Natural killer cell treated with Interleukin-12 subunit alpha and Interleukin-12 subunit beta and Interleukin-15 and Interleukin-18, amount 100 ng/mL, for 72 hours (primary cell): ENCODE measurements around the gene FAM83C. TPM values are rescaled to one million over a fixed set of nuclear protein-coding genes. Genes with fewer than 3 reads are reported as not detected.

ENCODE experiments used
- ATAC-seq, 2 donors: fragments of 150-1000 bp; cut with Tn5 transposase in 1 of 2; sonication (Bioruptor Pico), chemical (Tn5 transposase) in 1 of 2; 2 replicates each; pipeline ENCODE4 v1.10.0; 2021
- DNase-seq: peaks from one replicate; pipeline ENCODE4 v3.0.0; 2022; ENCODE audit warnings: low spot score
- H3K27ac Mint-ChIP-seq, 2 donors: 1 replicate in 1 of 2; 2 replicates in 1 of 2; pipeline ENCODE4 v1.8.0; 2022; ENCODE audit warnings: mixed read lengths in 2 of 2, mild to moderate bottlenecking in 1 of 2, moderate library complexity in 1 of 2
- H3K27me3 Mint-ChIP-seq, 2 donors: 1 replicate in 1 of 2; 2 replicates in 1 of 2; pipeline ENCODE4 v1.8.0; 2022; ENCODE audit warnings: mixed read lengths in 2 of 2
- H3K36me3 Mint-ChIP-seq: one replicate; pipeline ENCODE4 v1.8.0; 2022; ENCODE audit warnings: mixed read lengths
- H3K4me1 Mint-ChIP-seq, 2 donors: 1 replicate in 1 of 2; 2 replicates in 1 of 2; pipeline ENCODE4 v1.8.0; 2022; ENCODE audit warnings: low read depth in 2 of 2, mixed read lengths in 2 of 2, mild to moderate bottlenecking in 1 of 2
- H3K4me3 Mint-ChIP-seq: one replicate; pipeline ENCODE4 v1.8.0; 2022; ENCODE audit warnings: mixed read lengths
- H3K9me3 Mint-ChIP-seq: 2 replicates; pipeline ENCODE4 v1.8.0; 2022; ENCODE audit warnings: mixed read lengths
- total RNA-seq, 2 donors: library from RNA; stranded (reverse); gene quantifications; one replicate each; pipeline ENCODE4 v1.2.3, GENCODE V29; 2022

The FAM83C gene
- total RNA-seq, 2 donors from 2014 or later: 0.10 TPM; not detected in 1

DNA sequence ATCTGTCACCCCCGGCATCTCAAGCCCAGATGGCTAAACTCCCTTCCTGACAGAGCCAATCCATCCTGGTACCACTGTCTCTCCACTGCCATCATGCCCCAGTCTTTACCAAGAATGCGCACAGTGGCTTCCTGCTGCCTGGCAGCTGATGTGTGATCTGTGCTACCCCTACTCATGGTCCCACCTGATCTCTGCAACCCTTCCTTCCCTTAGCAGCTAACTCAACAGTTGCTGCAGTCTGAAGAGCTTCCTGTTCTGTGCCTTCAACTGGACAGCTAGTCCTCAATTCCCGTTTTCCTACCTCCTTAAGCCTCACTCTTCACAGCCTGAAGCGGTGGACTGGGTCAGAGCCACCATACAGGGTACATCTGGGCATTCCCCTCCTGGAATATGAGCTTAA is 7.6 kb upstream of the FAM83C start:
- DNase-seq (peak; percentile 8), ATAC-seq (no peak)
- Mint-ChIP-seq H3K9me3 (no peaks in the 10 kb centered on the region), H3K4me1 (peaks cover 14 to 21% of the 10 kb centered on the region in 2 donors), H3K27me3 (no peaks in the 10 kb centered on the region), H3K36me3 (no peaks in the 10 kb centered on the region), H3K4me3 (no peak overlapping the region), H3K27ac (no peak overlapping the region)

DNA sequence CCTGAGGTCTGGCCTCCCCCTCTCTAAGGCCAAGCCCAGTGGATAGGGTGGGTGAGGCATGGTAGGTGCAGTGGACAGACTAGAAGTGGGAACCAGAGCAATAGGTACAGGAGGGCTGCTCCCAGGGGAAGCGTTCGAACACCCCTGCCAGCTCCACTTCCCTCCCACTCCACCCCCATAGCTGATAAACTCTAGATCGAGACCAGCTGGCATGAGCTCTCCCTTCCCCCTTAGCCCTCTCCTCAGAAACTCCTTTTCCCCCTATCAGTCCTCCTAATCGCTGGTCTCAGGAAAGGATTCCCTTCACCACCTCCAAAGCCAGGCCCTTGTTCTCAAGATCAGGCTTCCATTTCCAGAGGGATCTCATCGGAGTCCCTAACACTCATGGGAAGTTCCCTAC is 6.0 kb upstream of the FAM83C start:
- ATAC-seq (no peak), DNase-seq (no peak)
- no peaks in the 10 kb centered on the region for H3K36me3 Mint-ChIP-seq
- no peak overlapping the region for H3K27ac Mint-ChIP-seq
- peaks cover 0 to 2% of the 10 kb centered on the region in 2 donors for H3K27me3 Mint-ChIP-seq
- no peaks in the 10 kb centered on the region for H3K9me3 Mint-ChIP-seq
- H3K4me1 Mint-ChIP-seq: peaks cover 6 to 15% of the 10 kb centered on the region in 2 donors
- no peak overlapping the region for H3K4me3 Mint-ChIP-seq

DNA sequence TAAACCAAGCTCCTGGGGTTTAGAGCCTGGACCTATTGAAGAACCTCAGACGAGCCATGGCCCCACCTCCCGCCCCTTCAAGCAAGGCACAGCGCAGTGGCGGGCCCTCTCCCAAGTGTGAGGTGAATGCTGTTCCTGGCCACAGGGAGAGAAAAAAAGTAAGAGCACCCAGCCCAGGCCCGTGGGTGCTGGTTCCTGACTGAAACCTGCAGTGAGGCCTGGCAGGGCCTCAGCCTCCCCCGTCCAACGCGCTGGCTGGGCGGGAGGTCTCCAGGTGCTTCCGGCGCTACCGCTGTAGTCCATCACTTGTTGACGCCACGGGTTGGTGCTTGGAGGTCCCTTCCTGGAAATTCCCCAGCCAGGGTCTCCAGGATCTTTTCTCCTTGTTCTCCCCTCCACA is 5.5 kb upstream of the FAM83C start:
- H3K9me3 Mint-ChIP-seq: no peaks in the 10 kb centered on the region
- ATAC-seq: no peak
- peaks cover 6 to 15% of the 10 kb centered on the region in 2 donors for H3K4me1 Mint-ChIP-seq
- H3K27me3 Mint-ChIP-seq: peaks cover 0 to 2% of the 10 kb centered on the region in 2 donors
- H3K27ac Mint-ChIP-seq: no peak overlapping the region
- DNase-seq: no peak
- no peak overlapping the region for H3K4me3 Mint-ChIP-seq
- H3K36me3 Mint-ChIP-seq: no peaks in the 10 kb centered on the region

DNA sequence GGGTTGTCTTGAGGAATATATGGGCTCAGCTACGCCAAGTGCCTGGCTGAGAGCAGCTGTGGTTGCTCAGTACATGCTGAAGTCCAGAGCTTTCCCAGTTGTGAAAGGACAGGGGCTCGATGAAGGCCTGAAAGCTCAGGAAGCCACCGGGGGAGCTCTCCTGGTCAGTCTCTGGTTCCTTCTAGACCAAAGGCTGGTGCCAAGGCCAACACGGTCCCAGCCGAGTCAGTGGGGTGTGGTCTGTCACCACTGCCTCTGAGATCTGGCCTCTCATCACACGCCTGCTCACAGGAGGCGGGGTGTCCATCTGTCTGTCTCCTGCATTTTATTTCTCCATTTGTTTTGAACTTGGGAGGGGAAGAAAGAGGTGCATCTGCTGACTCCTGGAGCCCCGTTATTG is 4.9 kb upstream of the FAM83C start:
- ATAC-seq: no peak
- H3K4me1 Mint-ChIP-seq: peaks cover 6 to 15% of the 10 kb centered on the region in 2 donors
- peaks cover 0 to 2% of the 10 kb centered on the region in 2 donors for H3K27me3 Mint-ChIP-seq
- no peak for DNase-seq
- no peak overlapping the region for H3K27ac Mint-ChIP-seq
- H3K36me3 Mint-ChIP-seq: no peaks in the 10 kb centered on the region
- H3K9me3 Mint-ChIP-seq: no peaks in the 10 kb centered on the region
- no peak overlapping the region for H3K4me3 Mint-ChIP-seq

DNA sequence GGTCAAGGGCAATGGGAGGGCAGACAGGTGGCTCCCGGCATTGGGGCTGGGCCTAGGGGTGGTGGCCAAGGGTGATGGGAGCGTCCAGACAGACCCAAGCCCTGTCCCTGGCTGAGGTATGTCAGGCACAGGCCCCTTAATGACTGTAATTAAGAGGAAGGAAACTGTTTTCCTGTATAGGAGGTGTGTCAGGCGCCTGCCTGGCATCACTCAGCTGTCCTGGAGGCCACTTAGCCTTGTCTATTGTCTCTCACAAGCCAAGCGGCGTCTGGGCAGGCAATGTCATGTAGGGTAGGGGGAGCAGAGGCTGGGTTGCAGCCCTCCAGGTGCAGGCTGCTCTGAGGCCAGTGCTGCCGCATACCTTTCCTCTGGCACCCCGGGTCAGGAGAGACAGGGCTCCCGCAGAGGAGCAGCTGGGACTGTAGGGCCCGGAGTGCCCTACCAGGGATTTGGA is 3.9 kb upstream of the FAM83C start:
- no peak overlapping the region for H3K4me3 Mint-ChIP-seq
- ATAC-seq: no peak
- H3K27ac Mint-ChIP-seq: no peak overlapping the region
- no peaks in the 10 kb centered on the region for H3K9me3 Mint-ChIP-seq
- H3K4me1 Mint-ChIP-seq: peaks cover 6 to 15% of the 10 kb centered on the region in 2 donors
- DNase-seq: no peak
- H3K27me3 Mint-ChIP-seq: peaks cover 0 to 2% of the 10 kb centered on the region in 2 donors
- no peaks in the 10 kb centered on the region for H3K36me3 Mint-ChIP-seq

DNA sequence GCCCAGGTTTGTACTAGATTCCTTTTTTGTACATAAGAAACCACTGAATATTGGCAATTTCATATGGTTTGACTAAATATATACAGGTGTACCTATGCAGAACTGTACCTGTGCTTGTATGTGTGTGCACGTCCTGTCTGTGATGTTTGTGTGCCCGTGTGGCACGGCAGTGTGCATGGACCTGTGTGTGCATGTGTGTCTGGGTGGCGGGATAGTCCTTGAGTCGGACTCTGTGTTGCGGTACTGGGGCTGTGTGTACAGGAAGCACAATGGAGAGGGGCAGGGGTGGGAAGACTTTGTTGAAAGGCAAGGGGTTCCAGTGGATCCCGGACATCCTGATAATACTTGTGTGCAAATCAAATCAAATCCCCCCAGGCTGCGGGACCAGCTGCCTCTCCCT is 3.4 kb upstream of the FAM83C start:
- ATAC-seq (no peak), DNase-seq (no peak)
- no peak overlapping the region for H3K4me3 Mint-ChIP-seq
- H3K9me3 Mint-ChIP-seq: no peaks in the 10 kb centered on the region
- H3K4me1 Mint-ChIP-seq: peaks cover 6 to 15% of the 10 kb centered on the region in 2 donors
- H3K36me3 Mint-ChIP-seq: no peaks in the 10 kb centered on the region
- H3K27me3 Mint-ChIP-seq: peaks cover 0 to 2% of the 10 kb centered on the region in 2 donors
- H3K27ac Mint-ChIP-seq: no peak overlapping the region

DNA sequence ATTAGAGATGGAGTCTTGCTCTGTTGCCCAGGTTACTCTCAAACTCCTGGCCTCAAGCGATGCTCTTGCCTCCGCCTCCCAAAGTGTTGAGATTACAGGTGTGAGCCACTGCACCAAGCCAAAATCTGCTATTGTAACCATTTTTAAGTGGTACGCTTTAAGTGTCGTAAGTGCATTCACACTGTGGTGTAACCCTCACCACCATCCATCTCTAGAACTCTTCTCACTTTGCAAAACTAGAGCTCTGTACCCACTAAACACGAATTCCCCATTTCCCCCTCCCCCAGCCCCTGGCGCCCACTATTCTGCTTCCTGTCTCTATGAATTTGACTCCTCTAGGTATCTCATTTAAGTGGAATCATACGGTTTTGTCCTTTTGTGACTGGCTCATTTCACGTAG is 2.8 kb upstream of the FAM83C start:
- H3K4me1 Mint-ChIP-seq: peaks cover 6 to 15% of the 10 kb centered on the region in 2 donors
- H3K27me3 Mint-ChIP-seq: peaks cover 0 to 2% of the 10 kb centered on the region in 2 donors
- H3K4me3 Mint-ChIP-seq: no peak overlapping the region
- no peak overlapping the region for H3K27ac Mint-ChIP-seq
- no peaks in the 10 kb centered on the region for H3K9me3 Mint-ChIP-seq
- peak; percentile 42 to 52 for ATAC-seq
- H3K36me3 Mint-ChIP-seq: no peaks in the 10 kb centered on the region
- DNase-seq: no peak

DNA sequence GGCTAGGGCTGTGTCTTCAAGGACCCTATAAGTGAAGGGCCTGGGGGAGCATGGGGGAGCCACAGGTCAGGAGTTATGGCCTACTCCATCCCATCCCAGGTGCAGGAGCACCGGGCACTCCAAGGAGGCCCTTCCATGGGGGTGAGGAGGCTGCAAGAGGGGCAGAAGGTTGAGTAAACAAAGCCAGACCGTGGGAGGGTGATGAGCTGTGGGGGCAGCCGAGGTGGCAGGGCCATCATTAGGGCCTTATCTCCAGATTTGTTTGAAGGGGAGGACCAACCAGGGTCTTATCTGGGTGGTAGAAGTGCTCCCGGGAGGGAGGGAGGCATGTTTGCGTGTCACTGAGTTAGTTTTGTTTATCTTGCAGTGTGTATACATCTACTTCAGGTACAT is 2.1 kb upstream of the FAM83C start:
- Mint-ChIP-seq H3K27ac (no peak overlapping the region), H3K36me3 (no peaks in the 10 kb centered on the region), H3K4me3 (no peak overlapping the region), H3K4me1 (peaks cover 6 to 15% of the 10 kb centered on the region in 2 donors), H3K9me3 (no peaks in the 10 kb centered on the region), H3K27me3 (peaks cover 0 to 2% of the 10 kb centered on the region in 2 donors)
- DNase-seq (no peak), ATAC-seq (no peak)

DNA sequence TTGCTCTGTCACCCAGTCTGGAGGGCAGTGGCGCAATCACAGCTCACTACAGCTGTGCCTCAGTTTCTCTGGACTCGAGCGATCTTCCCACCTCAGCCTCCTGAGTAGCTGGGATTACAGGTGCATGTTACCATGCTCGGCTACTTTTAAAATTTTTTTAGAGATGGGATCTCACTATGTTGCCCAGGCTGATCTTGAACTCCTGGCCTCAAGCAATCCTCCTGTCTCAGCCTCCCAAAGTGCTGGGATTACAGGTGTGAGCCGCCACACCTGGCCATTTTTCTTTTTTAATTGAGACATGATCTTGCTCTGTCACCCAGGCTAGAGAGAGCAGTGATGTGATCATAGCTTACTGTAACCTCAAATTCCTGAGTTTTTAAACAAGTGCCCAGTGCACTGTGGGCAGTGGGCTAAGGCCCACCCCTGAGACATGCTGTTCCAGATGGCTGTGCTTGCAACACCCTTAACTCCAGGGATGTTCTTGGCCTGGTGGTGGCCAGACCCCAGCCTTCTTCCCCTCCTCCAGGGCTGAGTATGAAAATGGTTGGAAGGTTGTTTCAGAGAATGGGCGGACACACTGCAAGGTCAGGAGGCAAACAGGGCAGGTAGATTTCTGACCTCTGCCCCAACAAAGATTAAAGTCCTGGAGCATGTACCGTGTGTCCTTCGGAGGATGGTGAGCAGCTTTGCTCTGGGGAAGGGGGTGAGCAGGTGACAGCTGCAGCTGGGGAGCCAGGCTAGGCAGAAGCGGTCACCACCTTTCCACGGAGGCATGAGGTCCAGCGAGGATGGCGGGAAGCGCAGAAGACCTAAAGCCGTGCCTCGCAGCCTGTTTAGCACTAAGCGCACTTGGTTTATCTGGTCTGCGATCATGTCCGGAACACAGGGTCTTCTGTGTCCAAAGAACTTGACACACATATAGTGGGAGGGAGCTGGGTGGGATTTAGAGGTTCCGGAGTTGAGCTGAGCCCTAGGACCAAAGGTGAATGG is 1.4 kb upstream of the FAM83C start:
- Mint-ChIP-seq H3K36me3 (no peaks in the 10 kb centered on the region), H3K4me3 (no peak overlapping the region), H3K27me3 (peaks cover 0 to 2% of the 10 kb centered on the region in 2 donors), H3K27ac (peak overlapping the region in 1 of 2 donors; percentile 35), H3K9me3 (no peaks in the 10 kb centered on the region), H3K4me1 (peaks cover 6 to 12% of the 10 kb centered on the region in 2 donors)
- no peak for DNase-seq
- no peak for ATAC-seq

DNA sequence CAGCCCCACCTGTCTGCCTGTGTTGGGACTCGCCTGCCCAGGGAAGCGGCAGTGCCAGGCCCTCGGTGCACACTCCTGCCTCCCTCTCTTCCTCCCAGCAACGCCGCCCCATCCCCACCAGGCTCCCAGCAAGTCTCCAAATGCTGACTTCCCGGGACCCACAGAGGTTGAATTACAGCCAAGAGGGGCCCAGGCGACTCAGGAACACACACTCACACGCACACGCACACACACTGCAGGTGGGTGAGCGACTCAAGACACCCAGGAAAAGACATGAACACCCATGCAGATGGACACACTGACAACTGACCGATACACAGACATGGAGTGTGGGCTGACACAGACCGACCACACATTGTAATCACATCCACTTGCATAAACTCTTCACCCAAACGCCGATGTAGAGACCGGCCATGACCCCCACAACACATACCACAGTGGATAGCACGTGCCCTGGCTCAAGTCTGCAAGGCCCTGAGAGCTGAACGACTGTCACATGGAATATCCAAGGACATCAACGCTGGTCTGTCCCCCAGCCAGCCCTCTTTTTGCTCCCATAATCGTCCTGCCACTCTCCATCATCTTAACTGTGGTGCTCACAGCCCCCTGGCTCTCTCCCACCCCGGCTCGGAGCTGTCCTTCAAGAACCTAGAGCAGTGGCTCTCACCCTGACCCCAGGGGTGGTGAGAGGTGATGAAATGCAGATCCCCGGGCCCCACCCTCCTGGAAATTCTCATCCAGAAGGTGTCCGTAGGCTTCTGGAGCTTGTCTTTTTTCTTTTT is 470 bp upstream of the FAM83C start:
- H3K27ac Mint-ChIP-seq: no peak overlapping the region
- H3K4me3 Mint-ChIP-seq: no peak overlapping the region
- no peaks in the 10 kb centered on the region for H3K36me3 Mint-ChIP-seq
- no peaks in the 10 kb centered on the region for H3K9me3 Mint-ChIP-seq
- no peak for ATAC-seq
- DNase-seq: no peak
- H3K4me1 Mint-ChIP-seq: peaks cover 6 to 12% of the 10 kb centered on the region in 2 donors
- H3K27me3 Mint-ChIP-seq: peaks cover 0 to 2% of the 10 kb centered on the region in 2 donors

DNA sequence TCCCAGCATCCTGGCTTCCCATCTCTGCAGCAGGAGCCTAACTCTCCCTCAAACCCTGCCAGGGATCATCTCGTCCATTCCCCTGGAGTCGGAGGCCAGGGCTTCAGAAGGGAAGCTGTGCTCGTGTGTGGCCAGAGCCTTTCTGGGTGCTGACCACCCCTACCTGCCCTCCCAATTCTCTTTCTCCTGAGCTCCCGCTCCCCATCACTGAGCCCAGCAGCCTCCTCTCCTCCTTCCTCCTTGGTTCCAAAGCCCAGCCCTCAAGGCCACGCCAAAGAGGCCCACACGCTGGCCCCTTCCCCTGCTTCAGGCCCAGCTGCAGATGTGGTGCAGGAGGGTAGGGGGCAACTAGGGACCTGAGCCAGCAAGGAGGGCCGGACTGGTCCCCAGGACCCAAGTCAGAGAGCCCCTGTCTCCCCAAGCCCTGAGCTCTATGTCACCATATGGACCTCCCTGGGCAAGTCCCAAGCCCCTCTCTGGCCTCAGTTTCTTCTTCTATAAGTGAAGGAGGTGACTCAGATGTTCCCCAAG is 1.3 kb downstream of the FAM83C start:
- no peak overlapping the region for H3K4me3 Mint-ChIP-seq
- no peaks in the 10 kb centered on the region for H3K9me3 Mint-ChIP-seq
- no peak overlapping the region for H3K27ac Mint-ChIP-seq
- peaks cover 0 to 2% of the 10 kb centered on the region in 2 donors for H3K27me3 Mint-ChIP-seq
- no peak for DNase-seq
- no peaks in the 10 kb centered on the region for H3K36me3 Mint-ChIP-seq
- H3K4me1 Mint-ChIP-seq: peaks cover 8 to 14% of the 10 kb centered on the region in 2 donors
- no peak for ATAC-seq

DNA sequence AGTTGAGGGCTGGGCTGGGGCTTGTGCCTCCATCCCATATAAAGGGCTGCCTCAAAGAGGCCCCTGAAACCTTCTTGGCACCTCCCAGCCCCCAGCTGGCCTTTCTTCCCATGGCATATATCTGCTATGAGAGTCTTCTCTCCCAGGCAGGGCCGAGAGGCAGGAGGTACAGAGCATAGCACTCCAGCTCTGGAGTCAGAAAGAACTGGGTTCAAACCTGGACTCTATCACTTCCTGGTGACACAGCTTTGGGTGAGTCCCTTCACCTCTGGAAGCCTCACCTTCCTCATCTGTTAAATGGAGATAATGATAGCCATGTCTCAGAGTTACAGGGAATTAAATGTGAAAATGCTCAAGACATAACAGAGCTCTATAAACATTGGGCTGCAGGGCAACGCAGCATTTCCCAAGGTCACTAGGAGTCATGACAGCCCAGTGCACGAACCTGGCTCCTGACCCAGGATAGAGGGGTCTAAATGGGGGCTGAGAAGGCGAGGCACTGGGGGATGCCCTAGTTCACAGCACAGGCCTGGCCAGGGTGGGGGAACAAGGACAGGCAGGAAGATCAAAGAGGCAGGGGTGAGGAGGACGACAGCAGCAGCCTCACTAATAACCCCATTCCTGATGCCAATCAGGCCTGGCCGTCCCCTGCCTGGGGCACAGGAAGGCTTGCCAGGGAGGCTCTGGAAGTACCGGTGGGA is 1.9 kb downstream of the FAM83C start:
- H3K9me3 Mint-ChIP-seq: no peaks in the 10 kb centered on the region

More for the DNA sequence above, 1.9 kb downstream of the FAM83C start:
- peak overlapping the region in 1 of 2 donors; percentile 54 for H3K27ac Mint-ChIP-seq
- H3K27me3 Mint-ChIP-seq: peaks cover 0 to 2% of the 10 kb centered on the region in 2 donors
- DNase-seq (no peak), ATAC-seq (no peak)
- no peaks in the 10 kb centered on the region for H3K36me3 Mint-ChIP-seq
- H3K4me3 Mint-ChIP-seq: no peak overlapping the region
- H3K4me1 Mint-ChIP-seq: peaks cover 10 to 13% of the 10 kb centered on the region in 2 donors
